Eye (tissue), 1 donor: Measurements from ENCODE around the gene FHIP2A.
A peak's percentile ranks its signal among the peaks of the same experiment; 100 is the strongest.
"Not testable (repeated sequence)": the region's sequence is repeated elsewhere in the genome, so short reads cannot be mapped to it uniquely, and the experiment has no call there.

Experiments used
- DNase-seq: peaks from one replicate; pipeline ENCODE4 v3.0.0-alpha.2; 2015

The FHIP2A gene, protein sequence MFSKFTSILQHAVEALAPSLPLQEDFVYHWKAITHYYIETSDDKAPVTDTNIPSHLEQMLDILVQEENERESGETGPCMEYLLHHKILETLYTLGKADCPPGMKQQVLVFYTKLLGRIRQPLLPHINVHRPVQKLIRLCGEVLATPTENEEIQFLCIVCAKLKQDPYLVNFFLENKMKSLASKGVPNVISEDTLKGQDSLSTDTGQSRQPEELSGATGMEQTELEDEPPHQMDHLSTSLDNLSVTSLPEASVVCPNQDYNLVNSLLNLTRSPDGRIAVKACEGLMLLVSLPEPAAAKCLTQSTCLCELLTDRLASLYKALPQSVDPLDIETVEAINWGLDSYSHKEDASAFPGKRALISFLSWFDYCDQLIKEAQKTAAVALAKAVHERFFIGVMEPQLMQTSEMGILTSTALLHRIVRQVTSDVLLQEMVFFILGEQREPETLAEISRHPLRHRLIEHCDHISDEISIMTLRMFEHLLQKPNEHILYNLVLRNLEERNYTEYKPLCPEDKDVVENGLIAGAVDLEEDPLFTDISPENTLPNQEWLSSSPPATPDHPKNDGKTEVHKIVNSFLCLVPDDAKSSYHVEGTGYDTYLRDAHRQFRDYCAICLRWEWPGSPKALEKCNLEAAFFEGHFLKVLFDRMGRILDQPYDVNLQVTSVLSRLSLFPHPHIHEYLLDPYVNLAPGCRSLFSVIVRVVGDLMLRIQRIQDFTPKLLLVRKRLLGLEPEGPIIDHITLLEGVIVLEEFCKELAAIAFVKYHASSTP

DNA sequence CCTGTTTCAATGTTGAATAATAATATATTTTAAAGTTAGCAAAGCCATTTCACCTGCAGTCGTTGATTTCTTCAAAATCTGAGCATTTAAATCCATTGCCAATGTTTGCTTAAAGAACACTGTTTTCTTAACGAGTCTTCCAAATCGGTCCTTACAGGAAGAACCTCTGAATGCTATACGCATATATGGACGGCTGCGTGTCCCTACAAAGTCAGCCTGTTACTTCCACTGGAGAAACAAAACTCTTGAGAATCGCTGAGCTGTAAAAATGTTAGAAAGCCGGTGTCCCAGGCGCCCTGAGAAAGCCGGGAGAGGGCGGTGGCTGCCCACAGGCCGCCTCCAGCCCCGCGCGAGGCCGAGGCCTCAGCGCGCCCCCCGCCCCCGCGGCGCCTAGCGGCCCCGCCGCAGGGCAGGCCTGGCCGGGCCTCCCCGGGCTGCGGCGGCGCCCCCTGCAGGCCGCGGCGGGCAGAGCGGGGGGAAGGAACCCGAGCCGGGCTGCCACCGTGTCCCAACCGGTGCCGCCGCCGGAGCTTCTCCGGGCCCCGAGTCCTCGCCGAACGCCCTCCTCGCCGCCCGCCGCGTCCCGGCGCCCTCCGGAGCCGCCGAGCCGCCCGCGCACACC, at the start of gene FHIP2A:
FHIP2A (plus strand) TSS at position 488 of the 622 bp plus-strand sequence. CDS start 299 bp downstream, outside the sequence.
- DNase-seq: peak; percentile 90

DNA sequence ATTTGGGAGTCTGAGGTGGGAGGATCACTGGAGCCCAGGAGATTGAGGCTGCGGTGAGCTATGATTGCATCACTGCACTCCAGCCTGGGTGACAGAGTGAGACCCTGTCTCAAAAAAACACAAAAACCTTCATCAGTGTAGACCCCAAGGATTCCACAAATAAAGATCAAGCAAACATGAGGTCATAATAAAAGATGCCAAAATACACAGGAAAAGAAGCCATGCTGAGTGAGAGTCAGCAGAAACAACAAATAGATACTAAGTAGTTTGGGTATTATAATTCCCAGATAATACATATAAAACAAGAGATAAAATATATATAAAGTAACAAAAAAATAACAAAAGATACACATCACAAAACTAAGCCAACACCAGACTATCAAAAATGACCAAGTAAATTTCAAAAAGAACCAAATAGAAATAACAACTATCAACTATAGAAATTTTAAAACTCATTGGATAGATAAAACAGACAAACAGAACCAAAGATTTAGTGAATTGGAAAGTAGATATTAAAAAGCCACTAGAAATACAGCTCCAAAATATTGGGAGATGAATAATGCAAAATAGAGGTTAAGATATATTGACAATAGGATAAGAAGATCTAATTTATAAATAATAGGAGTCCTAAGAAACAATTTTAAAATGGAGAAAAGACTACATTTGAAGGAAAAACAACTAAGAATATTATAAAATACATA, 48.9 kb upstream of the FHIP2A start:
- DNase-seq: no peak

DNA sequence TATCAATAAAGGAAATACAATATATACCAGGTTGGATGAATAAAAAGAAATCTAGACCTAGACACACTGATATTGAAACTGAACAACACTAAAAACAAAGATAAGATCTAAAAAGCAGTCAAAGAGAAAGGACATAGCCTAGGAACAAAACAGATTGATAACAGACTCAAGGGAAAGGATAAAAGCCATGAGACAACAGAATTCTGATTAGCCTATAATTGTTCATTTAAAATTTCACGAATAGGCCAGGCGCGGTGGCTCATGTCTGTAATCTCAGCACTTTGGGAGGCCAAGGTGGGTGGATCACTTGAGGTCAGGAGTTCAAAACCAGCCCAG, 48.4 kb upstream of the FHIP2A start:
- DNase-seq: no peak

DNA sequence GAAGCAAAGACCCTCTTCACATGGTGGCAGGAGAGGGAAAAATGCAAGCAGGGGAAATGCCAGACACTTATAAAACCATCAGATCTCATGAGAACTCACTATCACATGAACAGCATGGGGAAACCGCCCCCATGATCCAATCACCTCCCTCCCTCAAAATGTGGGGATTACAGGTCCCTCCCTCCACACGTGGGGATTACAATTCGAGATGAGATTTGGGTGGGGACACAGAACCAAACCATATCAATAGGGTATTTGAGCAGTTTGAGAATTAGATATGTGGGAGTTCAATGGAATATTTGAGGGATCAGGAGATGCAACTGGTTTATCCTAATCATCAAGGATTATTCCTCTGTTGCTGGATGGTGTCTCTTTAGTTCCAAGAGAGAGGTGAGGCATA, 46.5 kb upstream of the FHIP2A start:
- DNase-seq: not testable (repeated sequence)

DNA sequence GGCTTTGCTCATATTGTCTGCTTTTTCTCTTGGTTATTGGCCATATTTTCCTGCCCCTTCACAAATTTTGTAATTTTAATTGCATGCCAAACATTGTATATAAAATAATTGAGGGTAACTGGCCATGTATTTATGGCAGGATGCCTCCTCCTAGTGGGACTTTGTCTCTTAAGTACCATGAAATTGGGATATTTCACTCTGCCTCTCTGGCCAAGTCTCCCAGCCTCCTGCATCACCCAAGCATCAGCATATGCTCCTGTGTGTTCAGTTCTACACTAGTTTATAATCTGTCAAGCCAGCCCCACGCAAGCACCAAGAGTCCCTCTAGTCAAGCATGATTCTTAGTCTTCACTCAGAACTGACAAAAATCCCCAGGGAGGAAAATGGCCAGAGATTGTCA, 44.2 kb upstream of the FHIP2A start:
- no peak for DNase-seq

DNA sequence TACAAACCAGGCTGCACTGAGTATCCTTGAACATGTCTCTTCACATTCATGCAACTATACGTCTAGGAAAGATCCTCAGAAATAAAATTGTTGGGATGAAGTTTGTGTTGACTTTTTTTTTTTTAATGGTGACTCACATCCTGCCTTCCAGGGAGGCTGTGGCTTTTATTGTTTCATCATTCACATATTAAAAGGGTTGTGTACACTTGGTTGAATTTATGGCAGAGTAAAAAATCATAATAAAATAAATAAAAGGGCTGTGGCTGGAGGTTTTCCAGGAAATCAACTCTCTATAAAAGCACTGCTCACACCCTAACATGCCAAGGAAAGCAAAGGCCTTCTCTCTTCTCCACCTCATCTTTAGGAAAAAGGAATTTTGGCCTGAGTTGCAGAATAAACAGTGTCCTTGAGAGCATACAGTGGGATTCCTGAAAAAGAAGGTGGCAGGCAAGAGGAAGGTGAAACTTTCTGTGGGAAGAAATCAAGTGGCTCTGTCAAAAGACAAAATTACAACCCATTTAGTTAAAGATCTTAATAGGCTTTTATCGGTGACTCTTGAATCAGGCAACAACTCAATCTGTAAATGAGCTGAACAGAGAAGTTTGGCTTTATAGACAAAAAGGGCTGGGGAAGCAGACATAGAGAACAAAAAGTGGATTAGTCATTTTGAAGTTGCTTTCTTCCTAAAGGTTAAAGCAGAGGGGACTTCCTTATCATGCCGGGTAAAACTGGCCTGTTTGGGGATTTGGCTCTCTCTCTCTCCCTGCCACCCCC, 41.6 kb upstream of the FHIP2A start:
- peak; percentile 30 for DNase-seq

DNA sequence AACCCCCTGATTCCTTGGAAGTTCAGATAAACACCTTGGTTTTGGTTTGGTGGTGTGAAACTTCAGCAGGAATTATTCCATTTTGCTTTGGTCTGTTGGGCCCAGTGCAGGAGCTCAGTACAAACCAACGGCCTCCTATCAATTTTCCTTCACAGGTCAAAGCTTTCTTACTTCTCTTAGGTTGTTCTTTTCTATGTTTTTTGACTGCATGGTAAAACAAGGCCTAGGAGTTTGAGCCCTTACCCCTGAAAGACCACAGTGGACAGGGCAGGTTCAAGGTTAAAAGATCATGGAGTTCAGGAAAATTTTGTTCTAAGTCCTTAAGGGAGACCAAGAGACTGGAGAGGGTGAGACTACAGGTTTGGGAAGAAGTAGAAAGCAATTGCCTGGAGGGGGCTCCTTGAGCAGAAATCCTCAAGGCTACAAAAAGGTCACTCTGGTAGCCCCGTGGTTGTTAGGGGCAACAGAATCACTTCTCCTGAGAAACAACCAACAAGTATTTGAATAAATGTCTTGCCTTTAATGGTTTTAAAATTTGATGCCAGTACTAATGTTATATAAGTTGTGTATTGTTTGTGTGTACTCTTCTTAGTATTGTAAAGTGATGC, 40.9 kb upstream of the FHIP2A start:
- no peak for DNase-seq

DNA sequence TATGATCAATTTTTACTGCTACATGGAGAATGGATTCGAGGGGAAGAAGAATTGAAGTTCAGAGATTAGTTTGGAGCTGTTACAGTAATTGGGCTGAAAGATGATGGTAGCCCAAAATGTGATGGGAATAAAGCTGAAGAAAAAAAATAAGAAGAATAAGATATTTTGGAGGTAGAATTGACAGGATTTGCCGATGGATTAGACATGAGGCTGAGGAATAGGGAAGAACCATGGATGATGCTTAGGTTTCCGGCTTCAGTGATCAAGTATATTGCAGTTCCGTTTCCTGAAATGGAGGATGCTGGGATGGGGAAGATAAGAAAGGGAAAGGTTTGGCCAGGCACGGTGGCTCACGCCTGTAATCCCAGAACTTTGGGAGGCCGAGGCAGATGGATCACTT, 38.9 kb upstream of the FHIP2A start:
- no peak for DNase-seq

DNA sequence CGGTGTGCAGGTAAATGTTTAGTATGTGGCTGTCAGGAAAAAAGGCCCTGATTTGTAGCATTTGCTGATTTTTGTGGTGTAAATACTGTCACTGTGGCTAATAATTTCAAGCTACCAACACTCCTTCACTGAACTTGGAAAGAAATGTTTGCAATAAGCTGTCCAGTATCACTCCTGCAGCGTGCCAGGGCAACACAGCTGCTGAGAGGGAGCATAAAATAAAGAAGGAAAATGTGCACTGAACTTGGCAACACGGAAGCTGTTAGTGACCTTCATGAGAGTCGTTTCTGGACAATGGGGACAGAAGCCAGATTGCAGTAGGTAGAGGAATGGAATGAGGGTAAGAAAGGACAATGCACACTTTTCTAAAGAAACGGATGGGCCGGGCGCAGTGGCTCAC, 37.9 kb upstream of the FHIP2A start:
- DNase-seq: no peak

DNA sequence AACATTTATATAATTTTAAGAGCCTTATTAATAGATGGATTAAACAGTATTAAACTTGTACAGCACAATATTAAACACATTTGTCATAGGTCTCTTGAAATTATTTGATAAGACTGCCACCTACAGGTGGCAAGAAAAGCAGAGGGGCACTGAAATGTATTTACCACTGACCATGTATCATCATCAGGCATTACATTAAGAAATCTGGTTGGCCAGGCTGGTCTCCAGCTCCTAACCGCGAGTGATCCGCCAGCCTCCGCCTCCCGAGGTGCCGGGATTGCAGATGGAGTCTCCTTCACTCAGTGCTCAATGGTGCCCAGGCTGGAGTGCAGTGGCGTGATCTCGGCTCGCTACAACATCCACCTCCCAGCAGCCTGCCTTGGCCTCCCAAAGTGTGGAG, 35.1 kb upstream of the FHIP2A start:
- DNase-seq: peak; percentile 48

DNA sequence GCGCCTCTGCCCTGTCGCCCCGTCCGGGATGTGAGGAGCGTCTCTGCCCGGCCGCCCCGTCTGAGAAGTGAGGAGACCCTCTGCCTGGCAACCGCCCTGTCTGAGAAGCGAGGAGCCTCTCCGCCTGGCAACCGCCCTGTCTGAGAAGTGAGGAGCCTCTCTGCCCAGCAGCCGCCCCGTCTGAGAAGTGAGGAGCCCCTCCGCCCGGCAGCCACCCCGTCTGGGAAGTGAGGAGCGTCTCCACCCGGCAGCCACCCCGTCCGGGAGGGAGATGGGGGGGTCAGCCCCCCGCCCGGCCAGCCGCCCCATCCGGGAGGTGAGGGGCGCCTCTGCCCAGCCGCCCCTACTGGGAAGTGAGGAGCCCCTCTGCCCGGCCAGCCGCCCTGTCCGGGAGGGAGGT, 34.4 kb upstream of the FHIP2A start:
- not testable (repeated sequence) for DNase-seq

DNA sequence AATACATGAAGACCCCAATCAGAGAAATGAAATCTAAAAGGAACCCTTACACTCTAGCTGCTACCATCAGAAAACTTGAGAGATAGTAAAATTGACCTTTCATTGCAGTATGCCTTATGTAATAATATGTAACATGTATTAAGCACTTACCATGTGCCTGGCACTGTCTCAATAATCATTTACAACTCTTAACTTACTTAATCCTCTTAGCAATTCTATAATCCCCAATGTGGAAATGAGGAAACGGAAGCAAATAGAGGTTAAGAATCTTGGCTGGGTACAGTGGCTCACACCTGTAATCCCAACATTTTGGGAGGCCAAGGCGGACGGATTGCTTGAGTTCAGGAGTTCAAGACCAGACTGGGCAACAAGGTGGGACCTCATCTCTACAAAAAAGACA, 29.8 kb upstream of the FHIP2A start:
- DNase-seq: no peak

DNA sequence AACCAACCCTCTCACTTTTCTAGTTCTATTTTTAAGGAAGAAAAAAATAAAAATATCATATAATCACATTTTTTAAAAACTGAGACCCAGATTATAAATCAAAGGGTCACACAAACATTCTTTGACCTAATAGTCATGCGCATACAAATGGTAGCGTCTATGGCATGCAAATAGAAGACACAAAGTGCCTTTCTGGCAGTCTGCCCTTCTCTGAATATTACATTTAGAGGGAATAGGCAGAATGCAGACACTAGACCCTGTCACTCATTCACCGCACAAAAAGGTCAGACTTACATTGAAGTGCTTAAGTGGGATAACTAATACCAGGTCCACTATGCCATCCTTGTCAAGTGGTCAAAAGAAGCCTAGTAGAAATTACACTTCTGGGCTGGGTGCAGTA, 26.5 kb upstream of the FHIP2A start:
- no peak for DNase-seq

DNA sequence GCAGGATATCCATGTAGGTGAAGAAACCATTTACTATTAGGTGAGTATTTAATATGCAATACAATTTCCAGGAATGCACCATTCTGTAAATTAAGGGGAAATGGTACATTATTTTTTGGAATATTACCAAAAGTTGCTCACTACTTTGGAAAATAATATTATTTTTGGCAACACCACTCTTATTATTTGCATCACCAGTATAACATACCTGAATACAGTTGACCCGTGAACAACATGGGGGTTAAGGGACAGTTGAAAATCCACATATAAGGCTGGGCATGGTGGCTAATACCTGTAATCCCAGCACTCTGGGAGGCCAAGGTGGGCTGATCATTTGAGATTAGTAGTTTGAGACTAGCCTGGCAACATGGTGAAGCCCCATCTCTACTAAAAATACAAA, 21.2 kb upstream of the FHIP2A start:
- DNase-seq: no peak

DNA sequence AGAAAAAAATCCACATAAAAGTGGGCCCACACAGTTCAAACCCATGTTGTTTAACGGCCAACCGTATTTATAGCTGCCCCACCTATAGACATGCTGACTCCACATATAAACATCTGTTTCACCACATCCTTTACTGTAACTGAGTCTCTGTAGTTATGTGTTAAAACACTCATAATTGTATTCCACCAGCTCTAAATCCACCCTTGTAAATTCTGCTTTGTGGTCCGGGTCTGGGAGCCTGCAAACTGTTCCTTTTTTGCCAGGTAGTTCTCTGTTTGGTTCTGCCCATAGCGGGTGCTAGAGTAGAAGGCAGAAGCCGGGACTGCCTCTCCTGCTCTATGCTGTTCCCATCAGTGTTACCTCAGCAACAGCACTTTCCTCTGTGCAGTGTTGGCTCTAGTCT, 20.2 kb upstream of the FHIP2A start:
- no peak for DNase-seq

DNA sequence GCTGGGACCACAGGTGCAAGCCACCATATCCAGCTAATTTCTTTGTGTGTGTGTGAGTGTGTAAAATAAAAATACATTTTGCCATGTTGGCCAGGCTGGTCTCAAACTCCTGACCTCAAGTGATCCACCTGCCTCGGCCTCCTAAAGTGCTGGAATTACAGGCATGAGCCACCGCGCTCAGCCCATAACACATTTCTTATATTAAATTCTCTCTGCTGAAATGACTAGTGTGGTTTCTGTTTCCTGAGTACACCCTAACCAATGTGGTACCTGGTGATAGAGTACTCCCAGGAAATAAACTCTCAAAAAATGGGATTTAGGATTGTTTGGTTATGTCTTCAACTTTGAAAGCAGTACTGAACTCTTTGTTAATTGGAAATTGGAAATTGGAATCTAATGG, 19.4 kb upstream of the FHIP2A start:
- DNase-seq: no peak

DNA sequence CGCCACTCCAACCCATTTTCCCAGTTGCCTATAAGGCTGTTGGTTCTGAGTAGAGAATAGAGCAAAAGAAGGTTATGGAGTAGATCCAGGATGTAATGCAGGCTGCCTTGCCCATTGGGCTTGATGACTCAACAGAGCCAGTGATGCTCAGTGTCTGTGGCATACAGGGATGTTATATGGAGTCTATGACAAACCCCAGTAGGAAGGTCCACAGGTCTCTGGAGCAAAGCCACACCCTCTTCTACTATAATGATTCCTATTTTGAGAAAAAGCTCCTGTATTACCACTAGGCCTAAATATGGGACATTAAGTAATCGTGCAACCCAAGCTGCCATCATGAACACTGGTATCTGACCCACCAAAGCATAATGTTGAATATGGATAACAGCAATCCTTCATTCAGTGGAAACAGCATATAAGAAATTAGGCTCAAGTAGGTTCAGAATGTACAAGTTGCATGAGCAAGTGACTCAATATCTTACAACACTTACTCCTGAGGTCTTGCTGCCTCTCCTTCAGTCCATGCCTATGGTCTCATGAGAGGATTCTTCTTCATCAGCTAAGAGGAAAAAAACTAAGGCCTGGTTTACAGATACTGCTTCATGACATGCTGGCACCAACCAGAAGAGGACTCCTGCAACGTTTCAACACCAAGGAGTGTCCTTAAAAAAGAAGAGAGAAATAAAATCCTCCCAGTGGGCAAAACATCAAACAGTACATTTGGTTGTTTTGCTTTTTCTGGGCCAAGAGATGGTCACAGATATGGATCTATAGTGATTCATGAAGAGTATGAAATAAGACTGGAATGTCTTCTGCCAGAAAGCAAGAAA, 14.8 kb upstream of the FHIP2A start:
- no peak for DNase-seq

DNA sequence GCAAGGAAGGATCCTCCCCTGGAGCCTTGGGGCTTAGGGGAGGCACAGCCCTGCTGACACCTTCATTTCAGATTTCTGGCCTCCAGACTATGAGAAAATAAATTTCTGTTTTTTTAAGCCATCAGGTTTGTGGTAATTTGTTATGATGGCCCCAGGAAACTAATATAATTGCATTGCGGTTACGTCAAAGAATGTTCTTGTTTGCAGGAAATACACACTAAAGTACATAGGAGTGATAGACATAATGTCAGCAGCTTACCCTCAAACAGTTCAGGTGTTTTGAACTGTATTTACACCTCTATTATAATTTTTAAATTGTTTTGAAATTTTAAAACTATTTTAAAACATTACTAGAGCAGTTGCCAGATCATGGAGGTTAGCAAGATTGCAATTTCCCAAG, 12.6 kb upstream of the FHIP2A start:
- DNase-seq: no peak

DNA sequence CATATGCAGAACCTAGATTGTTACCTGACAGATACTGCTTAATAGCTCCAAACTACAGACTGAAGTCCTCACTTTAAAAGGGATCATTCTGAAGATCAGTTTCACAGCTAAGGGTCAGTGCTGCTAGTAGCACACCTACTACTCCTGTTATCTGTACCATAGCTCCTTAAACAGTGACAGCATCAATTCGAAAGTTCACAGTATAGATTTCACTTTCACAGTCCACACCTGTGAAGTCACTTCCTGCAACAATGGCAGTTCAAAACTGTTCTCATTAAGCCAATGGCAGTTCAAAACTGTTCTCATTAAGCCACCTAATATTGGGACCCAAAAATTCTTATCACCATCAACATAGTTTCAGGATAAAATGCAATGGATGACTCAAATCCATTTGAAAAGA, 10.7 kb upstream of the FHIP2A start:
- DNase-seq: no peak

DNA sequence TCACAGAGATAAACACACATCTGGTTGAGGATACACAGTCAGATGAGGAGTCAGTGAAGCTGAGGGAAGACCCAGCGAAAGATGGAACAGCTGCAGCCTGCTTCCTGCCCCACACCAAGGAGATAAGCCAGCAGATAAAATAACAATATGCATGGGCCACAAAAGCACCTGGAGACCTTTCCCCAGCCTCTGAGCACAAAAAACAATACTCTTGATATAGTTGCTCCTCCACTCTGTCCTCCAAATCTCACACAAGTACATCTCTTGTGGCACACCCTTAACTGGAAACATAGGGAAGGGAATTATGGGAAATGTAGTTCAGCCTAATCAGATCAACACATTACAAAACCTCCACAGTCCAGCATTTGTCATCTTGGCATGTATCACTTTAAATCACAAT, 9.7 kb upstream of the FHIP2A start:
- DNase-seq: no peak

DNA sequence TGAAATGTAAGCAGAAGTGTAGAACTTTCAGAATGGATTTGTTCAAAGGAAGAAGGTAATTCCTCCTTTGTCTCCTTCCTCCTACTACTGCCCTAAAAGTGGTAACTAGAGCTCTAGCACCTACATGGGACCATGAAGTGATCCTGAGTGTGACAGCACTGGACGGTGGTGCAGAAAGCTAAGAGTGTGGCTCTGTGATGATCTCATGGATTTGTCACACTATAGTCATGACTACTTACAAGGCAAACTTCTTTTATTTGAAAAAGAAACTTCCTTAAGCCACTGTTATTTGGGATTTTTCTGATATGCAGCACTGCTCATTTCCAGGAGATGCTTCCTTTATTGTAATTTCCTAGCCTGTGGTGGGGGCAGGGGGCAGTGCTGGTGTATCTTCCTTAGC, 5.8 kb upstream of the FHIP2A start:
- DNase-seq: no peak
